ENCODE measurements around the gene HMG20A. TPM values are rescaled to one million over a fixed set of nuclear protein-coding genes. Genes with fewer than 3 reads are reported as not detected.
"Not testable (repeated sequence)": the region's sequence is repeated elsewhere in the genome, so short reads cannot be mapped to it uniquely, and the experiment has no call there.

HMG20A gene
- total RNA-seq, 1 experiment from 2014 or later, result 51.2 TPM

- no peak for DNase-seq (ENCODE audit: low read depth)
Observed at GRCh38 chr15:77406846-77407245, 13.8 kb upstream of the HMG20A start.

GRCh38 chr15:77409259-77410156 is 11.2 kb upstream of the HMG20A start:
- peak; percentile 18 for DNase-seq (ENCODE audit: low read depth)

DNA sequence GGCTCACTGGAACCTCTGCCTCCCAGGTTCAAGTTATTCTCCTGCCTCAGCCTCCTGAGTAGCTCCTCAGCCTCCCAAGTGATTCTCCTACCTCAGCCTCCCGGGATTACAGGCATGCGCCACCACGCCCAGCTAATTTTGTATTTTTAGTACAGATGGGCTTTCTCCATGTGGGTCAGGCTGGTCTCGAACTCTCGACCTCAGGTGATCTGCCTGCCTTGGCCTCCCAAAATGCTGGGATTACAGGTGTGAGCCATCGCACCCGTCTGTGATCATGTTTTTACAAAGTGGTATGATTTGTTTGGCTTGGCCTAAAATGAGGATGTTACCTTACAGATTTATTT is 10.6 kb upstream of the HMG20A start:
- DNase-seq (ENCODE audit: low read depth), result not testable (repeated sequence)

DNA sequence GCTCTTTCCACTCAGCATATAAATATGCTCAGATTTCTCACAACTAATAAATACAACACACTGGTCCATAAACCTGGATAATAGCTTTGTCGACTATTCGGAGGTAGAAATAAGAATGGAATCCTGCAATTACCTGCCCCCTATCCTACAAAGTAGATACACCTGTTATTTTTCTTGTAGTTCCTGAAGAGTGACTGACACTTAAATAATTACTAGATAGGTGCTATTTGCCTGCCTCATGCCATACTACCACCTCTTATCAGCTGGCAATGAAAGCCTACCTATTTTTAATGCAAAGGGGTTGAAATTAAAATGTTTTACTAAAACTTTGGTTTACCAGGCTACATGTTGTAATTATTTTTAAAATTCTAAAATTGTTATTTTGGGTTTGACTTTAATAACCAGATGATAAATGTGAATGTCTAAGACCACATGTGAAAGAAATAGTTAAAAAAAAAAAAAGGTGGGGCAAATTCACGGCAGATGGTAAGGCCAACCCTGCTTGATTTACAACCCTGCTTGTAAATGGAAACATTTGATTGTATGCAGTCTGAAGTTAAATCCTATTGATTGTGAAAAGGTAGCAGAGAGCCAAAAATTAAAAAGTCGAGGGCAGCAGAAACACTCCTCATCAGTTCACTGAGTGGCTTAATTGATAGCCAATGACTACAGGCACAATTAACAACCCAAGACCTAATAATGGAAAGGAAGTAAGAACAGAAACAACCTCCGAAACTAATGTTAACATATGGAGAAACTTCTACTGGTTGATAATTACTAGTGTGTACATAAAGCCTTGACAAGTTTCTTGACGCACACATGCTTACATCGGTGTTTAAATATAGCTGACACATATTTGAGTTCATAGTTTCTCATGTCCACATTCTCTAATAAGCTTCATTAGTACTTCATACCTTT is 9.7 kb upstream of the HMG20A start:
- no peak for DNase-seq (ENCODE audit: low read depth)

GRCh38 chr15:77411619-77411976 is 9.1 kb upstream of the HMG20A start:
- DNase-seq (ENCODE audit: low read depth), result no peak

- peak; percentile 24 for DNase-seq (ENCODE audit: low read depth)
Observed at GRCh38 chr15:77412972-77413698, 7.6 kb upstream of the HMG20A start.

DNA sequence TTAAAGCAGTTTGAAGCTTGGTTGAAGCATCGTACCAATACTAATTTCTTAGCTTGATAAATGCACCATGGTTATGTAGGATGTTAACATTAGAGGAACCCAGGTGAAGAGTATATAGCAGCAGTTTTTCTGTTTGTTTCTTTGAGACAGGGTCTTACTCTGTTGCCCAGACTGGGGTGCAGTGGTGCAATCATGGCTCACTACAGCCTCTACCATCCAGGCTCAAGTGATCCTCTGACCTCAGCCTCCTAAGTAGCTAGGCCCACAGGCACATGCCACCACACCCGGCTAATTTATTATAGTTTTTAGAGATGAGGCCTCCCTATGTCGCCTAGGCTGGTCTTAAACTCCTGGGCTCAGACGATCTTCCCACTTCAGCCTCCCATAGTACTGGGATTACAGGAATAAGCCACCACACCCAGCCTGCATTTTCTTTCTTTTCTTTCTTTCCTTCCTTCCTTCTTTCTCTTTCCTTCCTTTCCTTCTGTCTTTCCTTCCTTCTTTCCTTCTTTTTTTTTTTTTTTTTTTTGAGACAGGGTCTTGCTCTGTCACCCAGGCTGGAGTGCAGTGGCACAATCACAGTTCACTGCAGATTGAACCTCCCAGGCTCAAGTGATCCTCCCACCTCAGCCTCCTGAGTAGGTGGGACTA is 6.9 kb upstream of the HMG20A start:
- DNase-seq (ENCODE audit: low read depth), result no peak

DNA sequence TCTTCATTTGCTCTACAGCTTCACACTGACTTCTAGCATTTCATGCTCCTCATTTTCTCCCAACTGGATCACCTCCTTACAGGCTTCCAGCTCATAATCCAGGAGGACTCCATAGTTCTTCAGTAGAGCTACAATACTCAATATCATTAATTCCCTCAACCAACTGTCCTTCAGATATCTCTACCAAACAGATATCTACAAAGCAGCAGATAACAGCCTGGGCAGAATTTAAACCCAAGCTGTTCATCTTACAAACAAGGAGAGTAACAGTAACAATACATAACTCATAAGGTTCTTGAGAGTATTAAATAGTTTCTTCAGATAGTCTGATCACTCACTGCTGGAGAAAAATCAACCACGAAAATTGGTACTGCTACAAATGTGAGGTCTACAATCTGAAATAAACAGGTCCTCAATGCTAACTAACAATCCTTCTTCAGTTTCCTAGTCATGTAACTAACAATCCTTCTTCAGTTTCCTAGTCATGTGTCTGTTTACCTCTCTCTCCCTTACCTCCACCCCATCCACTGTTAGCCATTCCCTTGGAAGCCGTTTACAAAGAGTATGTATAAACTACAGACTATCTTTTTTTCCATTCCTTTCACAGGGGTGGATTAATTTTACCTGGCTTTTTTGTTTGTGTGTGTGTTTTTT is 5.8 kb upstream of the HMG20A start:
- no peak for DNase-seq (ENCODE audit: low read depth)

DNA sequence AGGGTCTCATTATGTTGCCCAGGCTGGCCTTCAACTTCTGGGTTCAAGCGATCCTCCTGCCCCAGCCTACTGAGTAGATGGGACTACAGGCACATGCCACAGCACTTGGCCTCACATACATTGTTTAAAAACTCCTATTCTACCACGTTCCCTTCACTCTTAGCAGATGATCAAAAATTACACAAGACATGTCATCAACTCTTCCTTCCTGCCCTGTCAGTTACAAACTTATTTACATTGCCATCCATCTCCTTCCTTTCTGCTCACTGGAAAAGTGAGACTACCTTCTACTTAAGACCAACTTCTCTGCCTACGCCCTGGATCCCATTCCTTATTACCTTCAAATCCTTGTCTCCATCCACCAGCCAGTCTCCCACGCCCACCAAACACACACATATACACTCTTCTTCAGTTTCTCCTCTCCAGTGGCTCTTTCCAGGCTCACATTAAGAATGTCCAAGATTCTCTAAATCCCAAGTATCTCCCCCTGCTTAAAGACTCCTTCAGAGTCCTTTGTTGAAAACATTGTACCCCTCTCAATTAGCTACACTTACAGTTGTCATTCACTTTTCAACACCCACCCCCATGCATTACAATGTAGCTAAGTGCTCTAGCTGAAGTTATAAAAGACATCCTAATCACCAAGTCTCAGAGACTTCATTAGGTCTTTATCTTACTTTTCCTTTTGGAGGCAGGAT is 5.1 kb upstream of the HMG20A start:
- DNase-seq (ENCODE audit: low read depth), result no peak

DNA sequence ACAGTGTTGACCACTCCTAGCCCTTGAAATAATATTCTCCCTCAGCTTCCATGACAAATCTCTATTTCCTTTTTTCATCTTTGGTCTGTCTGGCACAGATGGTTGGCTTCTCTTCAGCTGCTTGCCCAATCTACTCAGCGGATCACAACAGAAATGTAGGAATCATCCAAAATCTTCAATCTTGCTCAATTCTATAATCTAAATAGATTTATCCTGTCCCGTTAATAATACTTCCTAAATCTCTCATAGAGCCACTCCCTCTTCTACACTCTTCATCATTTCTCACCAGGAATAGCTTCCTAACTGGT is 4.6 kb upstream of the HMG20A start:
- no peak for DNase-seq (ENCODE audit: low read depth)

DNA sequence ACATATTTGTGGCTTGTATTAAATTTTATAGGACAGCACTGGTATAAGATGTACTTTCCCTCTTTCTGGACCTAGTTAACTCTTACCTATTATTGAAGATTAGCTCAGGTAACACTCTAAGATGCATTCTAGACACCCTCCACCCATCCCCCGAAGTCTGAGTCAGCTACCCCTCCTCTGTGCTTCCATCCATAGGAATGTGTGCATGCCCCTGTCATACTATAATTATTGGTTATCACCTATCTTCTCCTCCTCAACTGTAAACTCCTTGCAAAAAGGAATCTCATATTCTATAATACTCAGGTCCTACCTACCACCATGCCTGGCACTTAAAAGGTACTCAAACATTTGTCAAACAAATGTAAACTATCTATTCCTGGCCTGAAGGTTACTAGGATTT is 3.7 kb upstream of the HMG20A start:
- peak; percentile 24 for DNase-seq (ENCODE audit: low read depth)

GRCh38 chr15:77417602-77418001 is 3.1 kb upstream of the HMG20A start:
- peak; percentile 11 for DNase-seq (ENCODE audit: low read depth)

DNA sequence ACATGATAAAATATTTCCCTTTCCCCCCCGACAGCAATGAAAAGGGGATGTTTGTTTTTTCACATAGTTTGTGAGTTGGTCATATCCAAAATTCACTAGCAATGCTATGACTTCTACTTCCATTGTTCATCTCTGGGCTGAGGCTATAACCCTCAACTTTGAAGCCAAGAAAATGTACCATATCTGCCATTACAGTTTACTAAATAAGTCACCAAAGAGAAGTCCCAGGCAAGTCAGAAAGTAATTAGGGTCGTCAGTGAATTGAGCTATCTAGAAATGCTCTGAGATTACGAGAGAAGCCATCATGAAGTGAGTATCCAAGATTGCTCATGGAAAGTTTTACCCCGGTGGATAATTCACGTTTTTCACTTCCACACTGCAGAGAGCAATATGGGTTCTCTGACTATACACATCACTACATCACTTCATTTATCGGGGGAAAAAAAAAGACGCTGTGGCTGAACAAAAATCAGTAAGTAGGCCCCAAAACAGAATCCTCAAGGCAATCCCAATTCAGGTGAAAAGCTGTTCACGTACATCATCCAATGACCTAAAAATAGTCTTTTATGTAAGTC is 2.2 kb upstream of the HMG20A start:
- DNase-seq (ENCODE audit: low read depth), result peak; percentile 42

DNA sequence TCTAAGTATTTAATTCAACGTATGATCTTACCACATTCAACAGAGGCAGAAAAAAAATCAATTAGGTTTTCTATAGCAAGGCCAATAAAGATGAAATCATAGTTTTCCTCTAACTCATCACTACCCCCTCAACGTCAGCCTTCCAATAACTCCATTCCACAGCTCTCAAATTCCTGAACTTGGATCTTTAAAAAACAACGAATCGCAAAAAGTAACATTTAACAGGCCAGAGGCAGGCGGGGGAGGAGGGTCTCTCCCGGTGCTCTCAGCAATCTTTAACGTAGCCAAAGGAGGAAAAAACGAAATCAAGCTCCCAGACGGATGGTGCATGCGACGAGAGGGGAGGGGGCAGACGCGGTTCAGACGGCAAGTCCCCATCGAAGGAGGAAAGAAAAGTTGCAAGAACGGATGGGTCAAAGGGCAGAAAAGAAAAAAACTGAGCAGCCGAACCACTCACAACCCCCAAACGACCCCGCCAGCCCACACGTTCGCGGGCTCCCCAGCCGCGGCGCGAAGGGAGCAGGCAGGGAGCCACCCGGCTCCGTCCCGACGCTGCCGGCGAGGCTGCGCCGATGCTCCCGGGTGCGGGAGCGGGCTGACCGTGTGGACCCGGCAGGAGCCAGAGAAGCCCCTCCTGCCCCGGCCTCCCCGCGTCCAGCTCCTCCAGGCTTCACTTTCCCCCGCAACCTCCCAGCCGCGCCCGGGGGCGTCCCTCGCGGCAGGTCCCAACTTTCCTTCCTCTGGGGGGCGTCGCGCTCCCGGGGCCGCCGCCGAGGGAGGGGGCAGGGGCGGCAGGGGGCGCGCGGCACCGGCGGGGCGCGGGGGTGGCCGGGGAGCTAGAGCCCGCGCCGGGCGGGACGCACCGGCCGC is 1.5 kb upstream of the HMG20A start:
- DNase-seq (ENCODE audit: low read depth), result peak; percentile 32

DNA sequence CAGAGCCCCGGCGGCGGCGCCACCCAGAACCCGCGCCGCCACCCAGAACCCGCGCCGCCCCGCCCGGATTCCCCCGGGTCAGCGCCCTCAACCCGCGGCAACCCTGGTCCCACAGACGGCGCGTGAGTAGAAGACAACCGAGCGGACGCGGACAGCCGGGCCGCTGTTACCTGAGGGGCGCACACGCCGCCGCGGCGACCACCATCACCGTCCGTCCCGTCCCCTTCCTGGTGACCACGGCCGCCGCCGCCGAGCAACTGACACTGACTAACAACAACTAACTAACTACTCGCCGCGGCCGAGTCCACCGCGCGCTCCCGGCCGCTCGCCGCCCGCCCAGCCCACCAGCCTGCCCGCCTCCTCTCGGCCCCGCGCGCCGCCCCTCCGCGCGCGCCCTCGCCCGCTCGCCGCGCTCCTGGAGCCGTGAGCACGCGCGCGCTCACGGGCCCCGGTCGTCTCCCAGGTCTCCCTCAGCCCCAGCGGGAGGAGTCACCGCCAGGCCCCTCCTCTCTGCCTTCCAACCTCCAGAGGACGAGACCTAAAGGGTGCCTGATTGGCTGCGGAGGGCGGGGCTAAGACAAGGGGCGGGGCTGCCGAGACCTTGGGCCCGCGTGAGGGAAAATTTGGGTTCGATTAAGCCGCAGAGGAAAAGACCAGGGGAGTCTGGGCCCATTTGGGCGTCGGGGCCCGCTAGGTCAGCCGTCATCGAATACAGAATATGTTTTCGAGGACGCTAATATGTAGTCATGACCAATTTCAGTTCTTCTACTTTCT is 665 bp upstream of the HMG20A start, which contains the start of gene PEAK1:
PEAK1 (minus strand) TSS at position 269 of the 774 bp plus-strand sequence. CDS start 238,178 bp downstream, outside the sequence.
- DNase-seq (ENCODE audit: low read depth), result peak; percentile 98

DNA sequence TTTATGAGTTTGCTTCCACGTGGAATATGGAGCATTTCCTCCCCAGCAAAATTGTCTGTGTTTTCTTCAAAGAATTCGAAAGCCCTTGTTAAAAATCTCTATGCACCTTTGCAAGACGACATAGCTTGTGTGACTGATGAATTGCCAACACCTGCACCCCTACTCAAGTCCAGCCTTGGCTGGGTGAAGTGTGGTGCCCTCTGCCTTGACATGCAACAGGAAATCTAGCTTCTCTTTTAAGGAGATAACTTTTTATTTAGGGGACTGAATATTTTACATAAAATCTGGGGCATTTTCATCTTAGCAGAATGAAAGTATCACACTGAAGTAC is 647 bp downstream of the HMG20A start:
- peak; percentile 21 for DNase-seq (ENCODE audit: low read depth)

- no peak for DNase-seq (ENCODE audit: low read depth)
Observed at GRCh38 chr15:77425104-77425503, 4.4 kb downstream of the HMG20A start.

DNA sequence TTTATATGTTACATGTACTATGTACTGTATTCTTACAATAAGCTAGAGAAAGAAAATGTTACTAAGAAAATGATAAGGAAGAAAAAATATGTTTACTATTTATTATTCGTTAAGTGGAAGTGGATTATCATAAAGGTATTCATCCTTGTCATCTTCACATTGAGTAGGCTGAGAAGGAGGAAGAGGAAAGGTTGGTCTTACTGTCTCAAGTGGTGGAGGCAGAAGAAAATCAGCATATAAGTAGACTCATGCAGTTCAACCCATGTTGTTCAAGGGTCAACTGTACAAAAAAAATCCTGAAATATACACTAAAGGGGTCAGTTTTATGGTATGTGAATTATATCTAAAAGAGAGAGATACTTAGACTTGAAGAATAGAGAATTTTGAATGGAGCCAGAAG is 5.7 kb downstream of the HMG20A start:
- DNase-seq (ENCODE audit: low read depth), result no peak

DNA sequence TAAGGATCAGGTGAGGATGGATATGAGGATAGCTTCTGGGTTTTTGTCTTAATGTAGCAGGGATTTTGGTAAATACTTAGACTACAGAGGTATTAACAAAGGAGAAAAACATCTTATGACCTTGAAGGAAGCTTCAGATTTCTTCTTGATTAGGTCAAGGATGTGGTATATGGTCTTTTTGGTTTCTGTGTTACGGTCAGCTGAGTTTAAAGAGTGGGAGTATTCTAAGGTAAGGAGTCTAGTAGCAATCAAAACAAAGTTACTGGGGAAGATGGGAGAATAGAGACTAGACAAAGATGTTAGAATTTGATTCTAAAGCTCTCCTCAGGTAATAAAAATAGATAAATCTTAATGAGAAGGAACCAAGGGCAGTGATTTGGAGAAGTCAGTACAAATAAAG is 6.2 kb downstream of the HMG20A start:
- DNase-seq (ENCODE audit: low read depth), result no peak
